Measurements from ENCODE around the gene NEK11. TPM values are rescaled to one million over a fixed set of nuclear protein-coding genes. Genes with fewer than 3 reads are reported as not detected.

NEK11 gene
- polyA plus RNA-seq, 1 of the 3 experiments (the other 2 are of a cell fraction) = 4.7 TPM

DNA sequence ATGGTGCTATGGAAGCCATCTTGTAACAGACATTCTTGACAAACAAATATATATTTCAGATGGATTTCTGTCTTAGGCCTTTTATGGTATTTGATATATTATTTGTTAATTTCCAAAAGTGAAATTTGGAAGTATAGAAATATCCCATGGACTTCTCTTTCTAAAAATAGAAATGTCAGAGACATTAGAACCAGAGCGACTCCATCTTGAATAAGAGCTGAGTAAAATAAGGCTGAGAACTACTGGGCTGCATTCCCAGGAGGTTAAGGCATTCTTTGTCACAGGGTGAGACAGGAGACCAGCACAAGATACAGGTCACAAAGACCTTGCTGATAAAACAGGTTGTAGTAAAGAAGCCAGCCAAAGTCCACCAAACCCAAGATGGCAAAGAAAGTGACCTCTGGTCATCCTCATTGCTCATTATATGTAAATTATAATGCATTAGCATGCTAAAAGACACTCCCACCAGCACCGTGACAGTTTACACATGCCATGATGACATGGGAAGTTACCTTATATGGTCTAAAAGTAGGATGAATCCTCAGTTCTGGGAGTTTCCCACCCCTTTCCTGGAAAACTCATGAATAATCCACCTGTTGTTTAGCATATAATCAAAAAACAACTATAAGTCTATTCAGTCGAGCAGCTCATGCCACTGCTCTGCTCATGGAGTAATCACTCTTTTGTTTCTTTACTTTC is 146.0 kb downstream of the NEK11 start:
- Histone ChIP-seq H3F3A (replicated peaks; ENCODE audit: insufficient read depth) (no peaks in the 10 kb centered on the region), H3K27ac (ENCODE audit: low read depth in 2 of 2, low read length in 1 of 2) (no peak overlapping the region), H4K20me1 (ENCODE audit: insufficient read depth) (no peaks in the 10 kb centered on the region), H3K36me3 (replicated peaks in 1 of 2; ENCODE audit: control insufficient read depth in 1 of 2, insufficient read depth in 2 of 2, low read length in 1 of 2) (no peaks in the 10 kb centered on the region), H3K79me2 (ENCODE audit: insufficient read depth) (no peaks in the 10 kb centered on the region), H3K4me1 (ENCODE audit: control insufficient read depth in 1 of 2, insufficient read depth in 2 of 2, low read depth in 1 of 2, low read length in 1 of 2) (peaks cover 0 to 9% of the 10 kb centered on the region in 2 experiments; a peak in 2 of 4 replicates), H3K9me2 (no peaks in the 10 kb centered on the region), H2AFZ (ENCODE audit: low read depth) (no peak overlapping the region), H3K27me3 (ENCODE audit: insufficient read depth) (no peaks in the 10 kb centered on the region), H3K9ac (no peak overlapping the region), H3K4me3 (ENCODE audit: low read depth in 2 of 2, low read length in 1 of 2) (no peak overlapping the region), H3K4me2 (no peak overlapping the region), H3K9me3 (no peaks in the 10 kb centered on the region)
- no peak for DNase-seq
- ChIA-PET POLR2A (no interaction called here), CTCF (interaction anchor here (1.2 kb wide), 1 partner anchor 10 kb away, joined by 3 read pairs; no protein-coding TSS in a partner anchor)
- TF ChIP-seq, protein P1, sequence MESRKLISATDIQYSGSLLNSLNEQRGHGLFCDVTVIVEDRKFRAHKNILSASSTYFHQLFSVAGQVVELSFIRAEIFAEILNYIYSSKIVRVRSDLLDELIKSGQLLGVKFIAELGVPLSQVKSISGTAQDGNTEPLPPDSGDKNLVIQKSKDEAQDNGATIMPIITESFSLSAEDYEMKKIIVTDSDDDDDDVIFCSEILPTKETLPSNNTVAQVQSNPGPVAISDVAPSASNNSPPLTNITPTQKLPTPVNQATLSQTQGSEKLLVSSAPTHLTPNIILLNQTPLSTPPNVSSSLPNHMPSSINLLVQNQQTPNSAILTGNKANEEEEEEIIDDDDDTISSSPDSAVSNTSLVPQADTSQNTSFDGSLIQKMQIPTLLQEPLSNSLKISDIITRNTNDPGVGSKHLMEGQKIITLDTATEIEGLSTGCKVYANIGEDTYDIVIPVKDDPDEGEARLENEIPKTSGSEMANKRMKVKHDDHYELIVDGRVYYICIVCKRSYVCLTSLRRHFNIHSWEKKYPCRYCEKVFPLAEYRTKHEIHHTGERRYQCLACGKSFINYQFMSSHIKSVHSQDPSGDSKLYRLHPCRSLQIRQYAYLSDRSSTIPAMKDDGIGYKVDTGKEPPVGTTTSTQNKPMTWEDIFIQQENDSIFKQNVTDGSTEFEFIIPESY (IDR thresholded peaks at IDR 0.05; ENCODE audit: borderline replicate concordance, low read depth) = no peak
- TF ChIP-seq POLR2AphosphoS5 (IDR thresholded peaks at IDR 0.05; ENCODE audit: low read depth, low read length) (no peak), ELF1 (IDR thresholded peaks at IDR 0.05) (no peak), MXI1 (IDR thresholded peaks at IDR 0.05; ENCODE audit: low read depth, low read length) (no peak), CHD2 (IDR thresholded peaks at IDR 0.05; ENCODE audit: low read length, partially characterized antibody) (no peak), RXRA (IDR thresholded peaks at IDR 0.05; ENCODE audit: borderline replicate concordance, low read depth) (no peak), YY1 (IDR thresholded peaks at IDR 0.05; ENCODE audit: low read depth) (no peak), NFIC (IDR thresholded peaks at IDR 0.05; ENCODE audit: borderline replicate concordance) (no peak), FOXM1 (IDR thresholded peaks at IDR 0.05; ENCODE audit: low read depth) (no peak), SIN3A (IDR thresholded peaks at IDR 0.05; ENCODE audit: borderline replicate concordance, low read depth, low read length) (no peak), TCF12 (IDR thresholded peaks at IDR 0.05) (no peak), RFX5 (IDR thresholded peaks at IDR 0.05; ENCODE audit: low read length) (no peak), CTCF (IDR thresholded peaks at IDR 0.05) (no peak), TAF1 (IDR thresholded peaks at IDR 0.05; ENCODE audit: borderline replicate concordance, low read depth, low read length) (no peak), JUND (IDR thresholded peaks at IDR 0.05) (no peak)
- TF ChIP-seq, protein P2, sequence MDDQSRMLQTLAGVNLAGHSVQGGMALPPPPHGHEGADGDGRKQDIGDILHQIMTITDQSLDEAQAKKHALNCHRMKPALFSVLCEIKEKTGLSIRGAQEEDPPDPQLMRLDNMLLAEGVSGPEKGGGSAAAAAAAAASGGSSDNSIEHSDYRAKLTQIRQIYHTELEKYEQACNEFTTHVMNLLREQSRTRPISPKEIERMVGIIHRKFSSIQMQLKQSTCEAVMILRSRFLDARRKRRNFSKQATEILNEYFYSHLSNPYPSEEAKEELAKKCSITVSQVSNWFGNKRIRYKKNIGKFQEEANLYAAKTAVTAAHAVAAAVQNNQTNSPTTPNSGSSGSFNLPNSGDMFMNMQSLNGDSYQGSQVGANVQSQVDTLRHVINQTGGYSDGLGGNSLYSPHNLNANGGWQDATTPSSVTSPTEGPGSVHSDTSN (IDR thresholded peaks at IDR 0.05) = no peak
- TF ChIP-seq, protein P3, sequence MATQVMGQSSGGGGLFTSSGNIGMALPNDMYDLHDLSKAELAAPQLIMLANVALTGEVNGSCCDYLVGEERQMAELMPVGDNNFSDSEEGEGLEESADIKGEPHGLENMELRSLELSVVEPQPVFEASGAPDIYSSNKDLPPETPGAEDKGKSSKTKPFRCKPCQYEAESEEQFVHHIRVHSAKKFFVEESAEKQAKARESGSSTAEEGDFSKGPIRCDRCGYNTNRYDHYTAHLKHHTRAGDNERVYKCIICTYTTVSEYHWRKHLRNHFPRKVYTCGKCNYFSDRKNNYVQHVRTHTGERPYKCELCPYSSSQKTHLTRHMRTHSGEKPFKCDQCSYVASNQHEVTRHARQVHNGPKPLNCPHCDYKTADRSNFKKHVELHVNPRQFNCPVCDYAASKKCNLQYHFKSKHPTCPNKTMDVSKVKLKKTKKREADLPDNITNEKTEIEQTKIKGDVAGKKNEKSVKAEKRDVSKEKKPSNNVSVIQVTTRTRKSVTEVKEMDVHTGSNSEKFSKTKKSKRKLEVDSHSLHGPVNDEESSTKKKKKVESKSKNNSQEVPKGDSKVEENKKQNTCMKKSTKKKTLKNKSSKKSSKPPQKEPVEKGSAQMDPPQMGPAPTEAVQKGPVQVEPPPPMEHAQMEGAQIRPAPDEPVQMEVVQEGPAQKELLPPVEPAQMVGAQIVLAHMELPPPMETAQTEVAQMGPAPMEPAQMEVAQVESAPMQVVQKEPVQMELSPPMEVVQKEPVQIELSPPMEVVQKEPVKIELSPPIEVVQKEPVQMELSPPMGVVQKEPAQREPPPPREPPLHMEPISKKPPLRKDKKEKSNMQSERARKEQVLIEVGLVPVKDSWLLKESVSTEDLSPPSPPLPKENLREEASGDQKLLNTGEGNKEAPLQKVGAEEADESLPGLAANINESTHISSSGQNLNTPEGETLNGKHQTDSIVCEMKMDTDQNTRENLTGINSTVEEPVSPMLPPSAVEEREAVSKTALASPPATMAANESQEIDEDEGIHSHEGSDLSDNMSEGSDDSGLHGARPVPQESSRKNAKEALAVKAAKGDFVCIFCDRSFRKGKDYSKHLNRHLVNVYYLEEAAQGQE (IDR thresholded peaks at IDR 0.05; ENCODE audit: low read depth, low read length) = no peak
- TF ChIP-seq, protein P4, sequence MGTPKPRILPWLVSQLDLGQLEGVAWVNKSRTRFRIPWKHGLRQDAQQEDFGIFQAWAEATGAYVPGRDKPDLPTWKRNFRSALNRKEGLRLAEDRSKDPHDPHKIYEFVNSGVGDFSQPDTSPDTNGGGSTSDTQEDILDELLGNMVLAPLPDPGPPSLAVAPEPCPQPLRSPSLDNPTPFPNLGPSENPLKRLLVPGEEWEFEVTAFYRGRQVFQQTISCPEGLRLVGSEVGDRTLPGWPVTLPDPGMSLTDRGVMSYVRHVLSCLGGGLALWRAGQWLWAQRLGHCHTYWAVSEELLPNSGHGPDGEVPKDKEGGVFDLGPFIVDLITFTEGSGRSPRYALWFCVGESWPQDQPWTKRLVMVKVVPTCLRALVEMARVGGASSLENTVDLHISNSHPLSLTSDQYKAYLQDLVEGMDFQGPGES (IDR thresholded peaks at IDR 0.05; ENCODE audit: low read depth, low read length) = no peak
- TF ChIP-seq, protein P5, sequence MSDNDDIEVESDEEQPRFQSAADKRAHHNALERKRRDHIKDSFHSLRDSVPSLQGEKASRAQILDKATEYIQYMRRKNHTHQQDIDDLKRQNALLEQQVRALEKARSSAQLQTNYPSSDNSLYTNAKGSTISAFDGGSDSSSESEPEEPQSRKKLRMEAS (IDR thresholded peaks at IDR 0.05; ENCODE audit: low read depth) = no peak
- WGBS (ENCODE audit: low lambda C conversion rate) = 88% methylated on average over 3 of the region's 3 CpGs

Measured in SK-N-SH (cell line).